ENCODE measurements around the gene SLC16A3. TPM values are rescaled to one million over a fixed set of nuclear protein-coding genes. Genes with fewer than 3 reads are reported as not detected.

The SLC16A3 gene
- total and polyA plus RNA-seq, 2 donors (not counting 1 experiment from before 2014, with no cell fraction given), result 14.9 to 65.7 TPM

GRCh38 chr17:82283208-82283749 lies 54.4 kb downstream of the SLC16A3 start:
- DNase-seq (no peak), ATAC-seq (ENCODE audit: low read depth) (no peak)
- Histone ChIP-seq H3K27me3 (replicated peaks in 1 of 4; ENCODE audit: control extremely low read depth in 1 of 4, control insufficient read depth in 3 of 4, insufficient read depth in 4 of 4, low read length in 3 of 4) (peaks cover 0 to 10% (median 0%) of the 10 kb centered on the region in 4 experiments), H3K79me2 (ENCODE audit: control insufficient read depth, insufficient read depth, low read length) (no peaks in the 10 kb centered on the region), H3K9ac (ENCODE audit: low read length) (no peak overlapping the region), H4K20me1 (ENCODE audit: control insufficient read depth, insufficient read depth, low read length, poor library complexity, severe bottlenecking) (no peaks in the 10 kb centered on the region), H3K4me1 (ENCODE audit: control insufficient read depth in 2 of 2, insufficient read depth in 2 of 2, low read length in 2 of 2) (peaks cover 0 to 6% of the 10 kb centered on the region in 2 donors), H3K36me3 (replicated peaks in 1 of 2; ENCODE audit: control extremely low read depth in 1 of 2, control insufficient read depth in 1 of 2, extremely low read depth in 1 of 2, insufficient read depth in 2 of 2, low read length in 1 of 2) (no peaks in the 10 kb centered on the region), H2AFZ (ENCODE audit: insufficient read depth, low read depth, low read length, poor library complexity, severe bottlenecking) (no peak overlapping the region), H3K27ac (ENCODE audit: low read length in 2 of 2) (no peak overlapping the region), H3K4me3 (ENCODE audit: control extremely low read depth in 1 of 5, extremely low read depth in 1 of 5, insufficient read depth in 1 of 5, low read depth in 2 of 5, low read length in 4 of 5) (no peak overlapping the region), H3K9me3 (ENCODE audit: control extremely low read depth in 1 of 3, control insufficient read depth in 2 of 3, insufficient read depth in 1 of 3, low read length in 2 of 3) (peaks cover 0 to 4% (median 0%) of the 10 kb centered on the region in 3 donors), H3K4me2 (replicated peaks; ENCODE audit: low read depth, low read length, poor library complexity, severe bottlenecking) (no peak overlapping the region)
- no peaks in the 10 kb centered on the region for H3K27me3 Mint-ChIP-seq
- no peak overlapping the region for H3K4me3 Mint-ChIP-seq
- ChIA-PET POLR2A (interaction anchor here (1.0 kb wide), 1 partner anchor 9 kb away, joined by 3 read pairs; no protein-coding TSS in a partner anchor), CTCF (interaction anchor here (1.0 kb wide), 1 partner anchor 19 kb away, joined by 3 read pairs; no protein-coding TSS in a partner anchor)
- 43% methylated on average over 12 of the region's 13 CpGs for WGBS (ENCODE audit: insufficient coverage)
- no peaks in the 10 kb centered on the region for H3K9me3 Mint-ChIP-seq (ENCODE audit: insufficient read depth)
- H3K4me1 Mint-ChIP-seq, result peaks cover 9% of the 10 kb centered on the region
- intact Hi-C loops (cut with micrococcal nuclease), result no loop called here
- TF ChIP-seq CTCF (IDR thresholded peaks at IDR 0.05) (no peak), EZH2 (IDR thresholded peaks at IDR 0.05; ENCODE audit: borderline replicate concordance, insufficient read depth, low read depth, low read length, poor library complexity, severe bottlenecking) (no peak)
- no peak overlapping the region for H3K27ac Mint-ChIP-seq

- DNase-seq (no peak), ATAC-seq (ENCODE audit: low read depth) (no peak)
- H3K9ac ChIP-seq (ENCODE audit: low read length), result no peak overlapping the region
- WGBS (ENCODE audit: insufficient coverage), result 84% methylated on average over 6 of the region's 8 CpGs
- Mint-ChIP-seq H3K27ac (no peak overlapping the region), H3K4me1 (peaks cover 9% of the 10 kb centered on the region), H3K27me3 (no peaks in the 10 kb centered on the region), H3K9me3 (ENCODE audit: insufficient read depth) (no peaks in the 10 kb centered on the region), H3K4me3 (no peak overlapping the region)
- H3K36me3 ChIP-seq (replicated peaks in 1 of 2; ENCODE audit: control extremely low read depth in 1 of 2, control insufficient read depth in 1 of 2, extremely low read depth in 1 of 2, insufficient read depth in 2 of 2, low read length in 1 of 2), result no peaks in the 10 kb centered on the region
- POLR2A ChIA-PET, result no interaction called here
- H3K27me3 ChIP-seq (replicated peaks in 1 of 4; ENCODE audit: control extremely low read depth in 1 of 4, control insufficient read depth in 3 of 4, insufficient read depth in 4 of 4, low read length in 3 of 4), result peaks cover 0 to 10% (median 0%) of the 10 kb centered on the region in 4 experiments
- no peaks in the 10 kb centered on the region for H3K79me2 ChIP-seq (ENCODE audit: control insufficient read depth, insufficient read depth, low read length)
- peaks cover 0 to 6% of the 10 kb centered on the region in 2 donors for H3K4me1 ChIP-seq (ENCODE audit: control insufficient read depth in 2 of 2, insufficient read depth in 2 of 2, low read length in 2 of 2)
- no peak overlapping the region for H3K4me2 ChIP-seq (replicated peaks; ENCODE audit: low read depth, low read length, poor library complexity, severe bottlenecking)
- CTCF ChIA-PET, result no interaction called here
- H2AFZ ChIP-seq (ENCODE audit: insufficient read depth, low read depth, low read length, poor library complexity, severe bottlenecking), result no peak overlapping the region
- no peaks in the 10 kb centered on the region for H4K20me1 ChIP-seq (ENCODE audit: control insufficient read depth, insufficient read depth, low read length, poor library complexity, severe bottlenecking)
- H3K9me3 ChIP-seq (ENCODE audit: control extremely low read depth in 1 of 3, control insufficient read depth in 2 of 3, insufficient read depth in 1 of 3, low read length in 2 of 3), result peaks cover 0 to 4% (median 0%) of the 10 kb centered on the region in 3 donors
- no peak overlapping the region for H3K4me3 ChIP-seq (ENCODE audit: control extremely low read depth in 1 of 5, extremely low read depth in 1 of 5, insufficient read depth in 1 of 5, low read depth in 2 of 5, low read length in 4 of 5)
- TF ChIP-seq EZH2 (IDR thresholded peaks at IDR 0.05; ENCODE audit: borderline replicate concordance, insufficient read depth, low read depth, low read length, poor library complexity, severe bottlenecking), result no peak
- no peak for TF ChIP-seq CTCF (IDR thresholded peaks at IDR 0.05)
- intact Hi-C loops (cut with micrococcal nuclease), result no loop called here
- H3K27ac ChIP-seq (ENCODE audit: low read length in 2 of 2), result no peak overlapping the region
Measured at GRCh38 chr17:82285141-82285540, 56.3 kb downstream of the SLC16A3 start.

Measured in B cell (primary cell).